GM12801 (cell line): ENCODE data around the gene RPUSD1.

Experiments
- TF ChIP-seq, protein P1 (sequence below): IDR thresholded peaks from one replicate; pipeline ENCODE4 v1.5.1; 2011; ENCODE audit warnings: control low read depth; ENCODE audit not compliant: insufficient read length; ENCODE audit errors: extremely low read depth

The RPUSD1 gene

DNA sequence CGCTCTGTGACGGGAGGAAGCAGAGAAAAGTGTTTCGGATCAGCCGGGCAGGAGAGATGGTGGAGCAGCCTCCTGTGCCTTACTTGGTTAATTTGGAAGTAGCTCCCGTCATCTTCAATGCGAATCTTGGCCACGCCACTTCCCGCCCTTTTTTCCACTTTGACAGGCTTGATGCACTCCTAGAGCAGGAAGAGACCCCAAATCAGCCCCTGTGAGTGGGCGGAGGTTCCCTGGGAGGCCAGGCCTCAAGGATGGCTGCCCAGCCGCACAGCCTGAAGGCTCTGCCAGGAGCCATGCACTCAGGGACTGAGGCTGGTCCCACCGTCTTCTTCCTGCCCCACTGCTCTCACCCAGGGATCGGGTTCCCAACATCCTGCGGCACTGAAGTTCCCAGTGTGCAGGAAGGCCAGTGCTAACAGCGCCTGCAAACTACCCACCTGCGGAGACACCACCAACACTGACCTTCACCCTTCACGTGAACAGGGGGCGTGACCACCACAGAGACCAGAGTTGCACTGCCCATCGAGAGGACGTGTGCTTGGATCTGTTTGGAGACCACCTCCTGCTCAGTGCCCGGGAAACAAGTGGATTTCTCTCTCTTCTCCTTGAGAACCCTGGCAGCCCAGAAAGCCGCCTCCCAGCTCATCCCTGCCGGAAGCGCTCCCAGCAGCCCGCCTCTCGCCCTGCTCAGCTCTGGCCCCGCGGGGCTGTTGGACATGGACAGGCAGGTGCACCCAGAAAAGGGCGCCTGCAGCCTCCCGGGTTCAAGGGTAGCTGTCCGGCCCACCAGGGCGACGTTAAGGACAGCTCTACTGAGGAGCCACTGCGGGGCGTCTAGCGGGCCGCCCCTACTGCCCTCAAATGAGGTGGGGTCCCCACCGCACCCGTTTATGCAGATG, 48.4 kb downstream of the RPUSD1 start:
- TF ChIP-seq, protein P1, sequence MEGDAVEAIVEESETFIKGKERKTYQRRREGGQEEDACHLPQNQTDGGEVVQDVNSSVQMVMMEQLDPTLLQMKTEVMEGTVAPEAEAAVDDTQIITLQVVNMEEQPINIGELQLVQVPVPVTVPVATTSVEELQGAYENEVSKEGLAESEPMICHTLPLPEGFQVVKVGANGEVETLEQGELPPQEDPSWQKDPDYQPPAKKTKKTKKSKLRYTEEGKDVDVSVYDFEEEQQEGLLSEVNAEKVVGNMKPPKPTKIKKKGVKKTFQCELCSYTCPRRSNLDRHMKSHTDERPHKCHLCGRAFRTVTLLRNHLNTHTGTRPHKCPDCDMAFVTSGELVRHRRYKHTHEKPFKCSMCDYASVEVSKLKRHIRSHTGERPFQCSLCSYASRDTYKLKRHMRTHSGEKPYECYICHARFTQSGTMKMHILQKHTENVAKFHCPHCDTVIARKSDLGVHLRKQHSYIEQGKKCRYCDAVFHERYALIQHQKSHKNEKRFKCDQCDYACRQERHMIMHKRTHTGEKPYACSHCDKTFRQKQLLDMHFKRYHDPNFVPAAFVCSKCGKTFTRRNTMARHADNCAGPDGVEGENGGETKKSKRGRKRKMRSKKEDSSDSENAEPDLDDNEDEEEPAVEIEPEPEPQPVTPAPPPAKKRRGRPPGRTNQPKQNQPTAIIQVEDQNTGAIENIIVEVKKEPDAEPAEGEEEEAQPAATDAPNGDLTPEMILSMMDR, result no peak

DNA sequence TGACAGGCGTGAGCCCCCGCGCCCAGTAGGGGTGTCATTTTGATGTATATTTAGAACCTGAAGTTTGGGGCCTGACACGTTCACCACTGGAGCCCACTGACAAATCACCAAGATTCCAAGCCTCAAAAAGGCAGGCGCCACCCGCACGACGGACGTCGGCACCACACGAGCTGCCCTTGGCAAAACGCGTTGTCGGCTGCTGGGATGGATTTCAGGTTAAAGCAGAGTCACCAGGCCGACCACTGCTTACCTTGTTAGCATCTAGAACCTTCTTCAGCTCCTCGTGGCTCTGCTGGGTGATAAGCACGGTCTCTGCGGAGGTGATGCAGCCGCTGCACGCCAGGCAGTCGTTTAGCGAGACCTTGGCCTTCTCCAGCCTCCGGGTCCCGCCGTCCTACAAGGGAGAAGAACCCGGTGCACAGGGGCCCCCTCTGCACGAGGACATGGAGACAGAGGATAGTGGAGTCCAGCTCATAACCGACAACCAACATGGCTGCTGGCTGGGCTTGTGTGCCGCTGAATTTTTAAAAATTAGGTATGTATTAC, 51.2 kb downstream of the RPUSD1 start:
- TF ChIP-seq, protein P1, result no peak

DNA sequence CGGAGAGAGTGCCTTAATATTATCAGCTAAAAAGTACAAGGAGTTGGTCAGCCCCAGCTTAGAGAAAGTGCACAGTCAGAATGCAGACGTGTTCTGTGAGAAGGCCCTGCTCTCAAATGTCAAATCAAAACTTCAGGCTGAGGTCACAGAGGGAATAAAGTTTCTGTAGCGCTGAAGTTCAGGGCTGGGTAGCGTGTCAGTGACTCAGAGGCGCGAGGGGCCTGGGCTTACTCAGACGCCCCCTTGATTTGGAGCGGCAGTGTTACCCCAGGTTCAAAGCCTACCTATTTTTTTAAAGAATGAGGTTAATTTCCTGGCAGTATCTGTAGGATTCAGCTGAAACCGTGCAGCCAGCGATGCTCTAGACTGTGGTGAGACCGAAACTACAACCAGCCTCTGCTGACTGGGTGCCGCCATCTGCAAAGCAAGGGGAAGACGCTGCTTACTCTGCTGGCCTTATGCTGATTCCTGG, 52.2 kb downstream of the RPUSD1 start:
- TF ChIP-seq, protein P1, result no peak

DNA sequence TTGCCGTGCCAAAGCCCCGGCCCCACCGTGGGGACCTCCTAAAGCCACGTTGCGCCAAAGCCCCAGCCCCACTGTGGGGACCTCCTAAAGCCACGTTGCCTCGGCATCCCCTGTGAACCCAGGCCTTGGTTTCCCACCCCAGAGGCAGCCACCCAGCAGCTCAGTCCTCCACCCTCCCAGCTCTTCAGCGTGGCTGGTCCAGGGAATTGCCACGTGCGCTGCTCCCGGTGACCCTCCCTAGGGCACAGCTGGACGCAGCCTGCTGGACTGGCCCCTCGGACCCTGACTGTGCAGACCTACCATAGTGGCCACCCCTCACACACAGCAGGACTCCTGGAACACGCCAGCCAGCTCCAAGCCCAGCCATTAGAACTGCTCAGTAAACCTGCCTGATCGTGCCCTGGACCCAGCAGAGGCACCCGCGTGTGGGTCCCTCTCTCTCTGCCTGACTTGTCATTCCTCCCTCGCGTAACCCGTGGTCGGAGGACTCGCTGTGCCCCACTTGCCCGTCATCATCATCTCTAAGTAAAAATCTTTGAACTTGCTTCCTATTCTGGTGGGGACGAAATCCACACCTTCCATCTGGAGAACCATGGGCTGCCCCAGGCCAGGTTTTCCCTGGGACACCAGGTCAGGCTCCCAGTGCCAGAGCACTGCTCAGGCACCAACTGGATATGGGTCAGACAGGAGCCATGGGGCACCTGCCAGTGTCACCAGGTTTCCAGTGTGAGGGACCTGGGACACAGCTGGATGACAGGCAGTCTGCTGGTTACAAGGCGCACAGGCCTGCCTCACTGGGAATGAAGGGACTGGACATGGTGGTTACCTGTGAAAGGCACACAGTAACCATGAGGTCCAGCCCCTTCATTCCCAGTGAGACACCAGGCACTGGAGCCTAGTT, 53.0 kb downstream of the RPUSD1 start:
- TF ChIP-seq, protein P1, result no peak
